Measurements from ENCODE around the gene CTNNA3. TPM values are rescaled to one million over a fixed set of nuclear protein-coding genes. Genes with fewer than 3 reads are reported as not detected.

The CTNNA3 gene
- total and polyA plus RNA-seq, 2 of the 4 experiments (the other 2 are of a cell fraction) = 0.19 to 0.90 TPM

- Histone ChIP-seq H3K79me1 (ENCODE audit: low read depth in 1 of 2, low read length in 2 of 2) (no peaks in the 10 kb centered on the region), H3K9me1 (ENCODE audit: insufficient read depth, low read length) (no peaks in the 10 kb centered on the region), H2BK5ac (ENCODE audit: low read depth, low read length, poor library complexity, severe bottlenecking) (no peak overlapping the region), H2BK15ac (ENCODE audit: low read depth, low read length) (no peak overlapping the region), H3K4me2 (ENCODE audit: low read depth, low read length) (no peak overlapping the region), H3K4ac (ENCODE audit: low read depth, low read length) (no peak overlapping the region), H3K9me3 (ENCODE audit: control insufficient read depth, insufficient read depth, low read length) (no peaks in the 10 kb centered on the region), H2BK120ac (ENCODE audit: low read depth, low read length) (no peak overlapping the region), H3K14ac (replicated peaks; ENCODE audit: low read depth, low read length) (no peak overlapping the region), H2AK5ac (ENCODE audit: low read depth, low read length) (no peak overlapping the region), H3K4me3 (ENCODE audit: insufficient read depth, low read depth, low read length) (no peak overlapping the region), H3K23ac (ENCODE audit: low read depth, low read length) (no peak overlapping the region), H3K27me3 (ENCODE audit: control insufficient read depth, insufficient read depth, low read length) (no peaks in the 10 kb centered on the region), H2AK9ac (replicated peaks; ENCODE audit: low read depth, low read length, poor library complexity) (no peak overlapping the region), H4K20me1 (ENCODE audit: insufficient read depth, low read length) (no peaks in the 10 kb centered on the region), H4K91ac (ENCODE audit: insufficient read depth, low read depth, low read length) (no peak overlapping the region), H3K4me1 (ENCODE audit: control insufficient read depth, insufficient read depth, low read length) (no peaks in the 10 kb centered on the region), H3K56ac (ENCODE audit: extremely low read depth, insufficient read depth, low read length) (no peak overlapping the region), H3K18ac (ENCODE audit: low read depth, low read length) (no peak overlapping the region), H4K5ac (ENCODE audit: low read depth, low read length) (no peak overlapping the region), H2AFZ (replicated peaks; ENCODE audit: low read length, poor library complexity) (no peak overlapping the region), H3K27ac (ENCODE audit: insufficient read depth, low read length) (no peak overlapping the region), H3K36me3 (ENCODE audit: control insufficient read depth, insufficient read depth, low read length) (no peaks in the 10 kb centered on the region), H3K9ac (ENCODE audit: low read depth, low read length) (no peak overlapping the region), H2BK20ac (ENCODE audit: low read depth, low read length) (no peak overlapping the region), H4K8ac (ENCODE audit: low read depth in 2 of 2, low read length in 2 of 2) (no peak overlapping the region)
- CTCF ChIA-PET = no interaction called here
- DNase-seq (no peak), ATAC-seq (ENCODE audit: low read depth) (no peak)
- in situ Hi-C loops (cut with MboI; ENCODE audit: low sequenced_read_pairs) = no loop called here
- intact Hi-C loops (cut with micrococcal nuclease) = no loop called here
- dilution Hi-C loops (cut with HindIII; ENCODE audit: low sequenced_read_pairs, unreplicated experiment) = no loop called here
- TF ChIP-seq BHLHE40 (IDR thresholded peaks at IDR 0.05; ENCODE audit: low read depth, low read length) = no peak
- TF ChIP-seq NFE2L2 (IDR thresholded peaks at IDR 0.05; ENCODE audit: low read depth, low read length) = no peak
- no peak for TF ChIP-seq RAD21 (IDR thresholded peaks at IDR 0.05; ENCODE audit: low read length)
- TF ChIP-seq CHD1 (IDR thresholded peaks at IDR 0.05; ENCODE audit: low read depth, low read length) = no peak
- no peak for TF ChIP-seq CTCF (conservative IDR thresholded peaks at IDR 0.05; ENCODE audit: low read depth, low read length)
- no peak for TF ChIP-seq ELK1 (IDR thresholded peaks at IDR 0.05; ENCODE audit: borderline replicate concordance, low read depth, low read length)
- TF ChIP-seq RCOR1 (IDR thresholded peaks at IDR 0.05; ENCODE audit: insufficient replicate concordance, low read length) = no peak
- no peak for TF ChIP-seq MXI1 (IDR thresholded peaks at IDR 0.05; ENCODE audit: borderline replicate concordance, low read depth, low read length)
- no peak for TF ChIP-seq SMC3 (IDR thresholded peaks at IDR 0.05; ENCODE audit: low read depth, low read length)
- TF ChIP-seq FOS (IDR thresholded peaks at IDR 0.05; ENCODE audit: low read depth, low read length) = no peak
- TF ChIP-seq USF2 (IDR thresholded peaks at IDR 0.05; ENCODE audit: low read depth, low read length) = no peak
- no peak for TF ChIP-seq MAZ (IDR thresholded peaks at IDR 0.05; ENCODE audit: borderline replicate concordance, low read depth, low read length)
- TF ChIP-seq RFX5 (IDR thresholded peaks at IDR 0.05; ENCODE audit: low read depth, low read length) = no peak
- TF ChIP-seq POLR2A (IDR thresholded peaks at IDR 0.05; ENCODE audit: low read depth, low read length) = no peak
- no peak for TF ChIP-seq CEBPB (IDR thresholded peaks at IDR 0.05; ENCODE audit: low read depth, low read length)
- no peak for TF ChIP-seq MAFK (IDR thresholded peaks at IDR 0.05; ENCODE audit: low read depth, low read length)
- POLR2A ChIA-PET (ENCODE audit: unreplicated experiment) = no interaction called here
- no TSS peak for BruUV-seq (replicated peaks)
- WGBS, 2 experiments (ENCODE audit: extremely low coverage in 2 of 2, insufficient read length in 1 of 2) = no CpG with 5 or more reads among the region's 4 CpGs
These were observed 219.8 kb downstream of the CTNNA3 start for GRCh38 chr10:67476201-67476600.
